HG02642 (cell line): Measurements from ENCODE around the gene ARHGAP32.
"Not testable (repeated sequence)": the region's sequence is repeated elsewhere in the genome, so short reads cannot be mapped to it uniquely, and the experiment has no call there.

Source experiments
- ATAC-seq: cut with Tn5 transposase; IDR thresholded peaks from one replicate; pipeline ENCODE4 v1.9.1; 2021; ENCODE audit warnings: mild to moderate bottlenecking; ENCODE audit not compliant: unreplicated experiment, poor library complexity

ARHGAP32 gene

GRCh38 chr11:129204150-129204838 is 12.2 kb upstream of the ARHGAP32 start:
- ATAC-seq = no peak

GRCh38 chr11:129202646-129203045 is 10.5 kb upstream of the ARHGAP32 start:
- ATAC-seq = no peak

GRCh38 chr11:129195682-129196081 is 3.6 kb upstream of the ARHGAP32 start:
- ATAC-seq = no peak

GRCh38 chr11:129191649-129192048 is 476 bp downstream of the ARHGAP32 start:
- ATAC-seq = no peak

- ATAC-seq = no peak
These were observed 2.0 kb downstream of the ARHGAP32 start for GRCh38 chr11:129190087-129190486.

- ATAC-seq = no peak
These were observed 2.5 kb downstream of the ARHGAP32 start for GRCh38 chr11:129189646-129190045.

GRCh38 chr11:129185082-129185481 is 7.0 kb downstream of the ARHGAP32 start:
- not testable (repeated sequence) for ATAC-seq

- no peak for ATAC-seq
These were observed 7.5 kb downstream of the ARHGAP32 start for GRCh38 chr11:129184581-129184980.

GRCh38 chr11:129167315-129167714 is 24.8 kb downstream of the ARHGAP32 start:
- ATAC-seq = no peak

GRCh38 chr11:129163714-129164164 is 28.4 kb downstream of the ARHGAP32 start:
- no peak for ATAC-seq

GRCh38 chr11:129157080-129157479 is 35.0 kb downstream of the ARHGAP32 start:
- not testable (repeated sequence) for ATAC-seq

- ATAC-seq = no peak
These were observed 36.4 kb downstream of the ARHGAP32 start for GRCh38 chr11:129155745-129156144.

GRCh38 chr11:129148487-129148886 is 43.6 kb downstream of the ARHGAP32 start:
- no peak for ATAC-seq

GRCh38 chr11:129146191-129146590 is 45.9 kb downstream of the ARHGAP32 start:
- ATAC-seq = no peak

GRCh38 chr11:129145276-129145675 is 46.8 kb downstream of the ARHGAP32 start:
- no peak for ATAC-seq

GRCh38 chr11:129144256-129144655 is 47.9 kb downstream of the ARHGAP32 start:
- ATAC-seq = no peak

GRCh38 chr11:129143335-129143734 is 48.8 kb downstream of the ARHGAP32 start:
- ATAC-seq = no peak

GRCh38 chr11:129141748-129142523 is 50.2 kb downstream of the ARHGAP32 start:
- no peak for ATAC-seq

GRCh38 chr11:129131316-129131715 is 60.8 kb downstream of the ARHGAP32 start:
- ATAC-seq = no peak

GRCh38 chr11:129128881-129129620 is 63.1 kb downstream of the ARHGAP32 start:
- not testable (repeated sequence) for ATAC-seq

GRCh38 chr11:129119036-129119435 is 73.1 kb downstream of the ARHGAP32 start:
- no peak for ATAC-seq
